Measurements from ENCODE around the gene ST6GALNAC5.

Gene ST6GALNAC5

DNA sequence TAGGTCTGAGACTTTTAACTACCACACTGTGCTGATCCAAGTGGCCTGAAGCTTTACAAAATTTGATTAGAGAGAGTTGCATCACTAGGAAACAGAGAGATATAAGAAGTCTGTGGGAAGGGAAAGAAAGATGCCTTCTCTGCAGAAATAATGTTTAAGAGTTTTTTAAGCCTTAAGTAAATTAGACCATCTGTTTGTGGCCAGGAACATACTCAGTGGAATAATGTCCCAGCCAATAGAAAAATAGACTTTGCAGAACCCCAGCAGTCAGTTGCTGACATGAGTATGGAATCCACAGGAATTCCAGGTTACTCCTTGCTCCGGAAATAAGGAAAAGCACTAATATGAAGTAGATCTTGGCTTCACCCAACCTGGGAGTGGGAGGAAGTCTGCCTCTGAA is 144.8 kb downstream of the ST6GALNAC5 start:
- no peak for DNase-seq (ENCODE audit: low read depth)

DNA sequence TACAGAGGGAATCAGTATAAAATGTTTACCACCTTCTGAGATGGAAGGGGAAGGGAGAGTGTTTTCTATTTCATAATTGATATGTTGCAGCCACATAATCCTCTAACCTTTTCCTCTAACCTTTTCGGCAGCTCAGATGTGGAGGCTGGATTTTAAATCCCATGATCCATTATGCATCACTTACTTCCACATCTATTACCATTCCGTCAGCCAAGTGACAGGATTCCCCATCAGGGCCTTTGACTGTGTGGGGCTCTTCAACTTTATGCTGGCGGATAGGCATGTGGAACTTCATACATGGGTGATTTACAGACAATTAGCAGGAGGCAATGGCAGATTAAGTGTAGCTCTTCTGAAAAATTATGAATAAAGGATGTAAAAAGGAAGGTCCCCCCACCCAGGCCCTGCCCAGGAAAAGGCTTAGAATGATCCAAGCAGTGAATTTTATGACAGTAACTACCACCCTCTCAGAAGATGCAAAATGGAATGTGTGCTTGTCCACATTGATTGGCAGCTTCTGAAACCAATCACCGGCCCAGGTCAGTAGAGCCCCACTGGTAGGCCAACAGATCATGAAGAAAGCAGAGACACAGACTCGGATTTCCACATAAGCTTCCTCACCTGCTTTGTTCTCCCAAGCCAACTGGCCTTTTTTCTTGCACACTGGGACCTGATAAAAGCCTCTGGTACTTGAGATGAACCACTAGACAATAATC is 147.0 kb downstream of the ST6GALNAC5 start:
- DNase-seq (ENCODE audit: low read depth) = no peak

DNA sequence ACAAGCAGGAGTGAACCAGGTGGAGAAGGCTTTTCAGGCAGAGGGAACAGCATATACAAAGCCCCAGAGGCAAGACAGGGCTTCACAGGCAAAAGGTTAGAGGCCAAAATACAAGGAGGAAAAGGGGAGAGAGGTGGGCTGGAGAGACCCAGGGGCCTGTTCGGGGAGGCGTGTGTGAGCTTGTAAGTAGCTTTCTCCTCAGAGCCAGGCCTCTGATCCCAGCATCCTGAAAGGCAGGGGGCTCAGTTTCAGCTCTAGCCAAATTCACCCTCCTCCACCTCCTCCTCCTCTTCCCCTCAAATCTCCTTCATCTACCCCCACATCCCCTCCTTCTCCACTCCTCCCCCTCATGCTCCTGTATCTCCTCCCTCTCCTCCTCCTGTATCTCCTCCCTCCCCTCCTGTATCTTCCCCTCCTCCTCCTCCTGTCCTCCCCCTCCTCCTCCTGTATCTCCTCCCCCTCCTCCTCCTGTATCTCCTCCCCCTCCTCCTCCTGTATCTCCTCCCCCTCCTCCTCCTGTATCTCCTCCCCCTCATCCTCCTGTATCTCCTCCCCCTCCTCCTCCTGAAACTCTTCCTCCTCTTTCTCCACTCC is 148.6 kb downstream of the ST6GALNAC5 start:
- no peak for DNase-seq (ENCODE audit: low read depth)

DNA sequence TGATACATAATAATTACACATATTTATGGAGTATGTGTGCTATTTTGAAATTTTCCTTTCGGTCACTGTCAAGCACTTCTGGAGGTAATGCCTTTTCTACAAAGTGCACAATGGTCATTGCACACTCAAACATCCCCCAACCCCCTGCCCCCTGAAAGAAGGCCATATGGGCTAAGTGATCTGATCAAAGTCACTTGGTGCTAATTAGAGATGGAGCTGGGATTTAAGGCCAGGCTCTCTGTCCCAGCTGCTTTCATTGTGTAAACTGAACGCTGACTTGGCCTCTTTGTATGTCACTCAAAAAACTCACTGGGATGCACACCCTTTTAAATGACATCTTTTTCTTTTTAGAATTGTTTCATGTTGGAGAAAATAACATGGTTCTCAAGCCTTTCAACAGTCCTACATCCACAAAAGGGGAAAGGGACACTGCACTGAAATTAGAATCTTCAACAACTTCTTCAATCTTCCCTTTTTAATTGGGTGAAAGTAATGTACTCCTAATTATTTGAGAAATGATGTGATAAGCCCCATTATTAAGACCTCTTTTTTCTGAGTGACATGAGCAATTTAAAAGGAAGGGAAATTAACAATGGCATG is 149.2 kb downstream of the ST6GALNAC5 start:
- DNase-seq (ENCODE audit: low read depth) = no peak

DNA sequence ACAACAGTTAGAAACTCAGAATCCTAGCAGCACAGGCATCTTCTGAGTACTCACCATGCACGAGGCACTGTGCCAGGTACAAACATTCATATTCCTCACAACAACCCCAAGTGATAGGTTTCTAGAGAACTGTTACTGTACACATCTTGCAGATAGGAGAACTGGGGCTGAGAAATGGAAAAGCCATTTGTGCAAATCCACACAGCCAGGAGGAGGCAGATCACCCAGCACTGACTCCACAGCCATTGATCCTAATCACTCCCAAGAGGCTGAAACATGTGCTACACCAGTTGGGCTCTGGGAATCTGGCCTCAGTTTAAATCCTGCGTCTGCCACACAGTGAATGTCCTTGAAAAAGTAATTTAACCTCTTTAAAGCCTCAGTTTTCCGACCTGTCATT is 151.0 kb downstream of the ST6GALNAC5 start:
- no peak for DNase-seq (ENCODE audit: low read depth)

DNA sequence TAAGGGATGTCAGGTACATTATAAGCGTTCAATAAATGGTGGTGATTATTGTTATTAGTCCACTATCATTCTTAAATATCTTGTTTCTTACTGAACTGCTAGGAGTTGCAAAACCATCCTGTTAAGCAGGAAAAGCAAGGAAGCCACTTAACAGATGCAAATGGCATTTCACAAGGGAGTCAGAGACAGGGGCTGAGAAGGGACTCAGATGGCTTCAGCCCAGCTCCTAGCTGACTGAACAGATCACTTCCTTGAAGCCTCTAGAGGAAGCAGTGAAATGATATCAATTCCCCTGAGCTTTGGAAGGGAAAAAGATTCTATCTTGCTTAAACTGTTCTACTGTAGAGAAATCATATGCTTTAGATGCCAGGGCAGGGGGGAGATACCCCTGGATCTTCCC is 151.5 kb downstream of the ST6GALNAC5 start:
- DNase-seq (ENCODE audit: low read depth) = no peak

DNA sequence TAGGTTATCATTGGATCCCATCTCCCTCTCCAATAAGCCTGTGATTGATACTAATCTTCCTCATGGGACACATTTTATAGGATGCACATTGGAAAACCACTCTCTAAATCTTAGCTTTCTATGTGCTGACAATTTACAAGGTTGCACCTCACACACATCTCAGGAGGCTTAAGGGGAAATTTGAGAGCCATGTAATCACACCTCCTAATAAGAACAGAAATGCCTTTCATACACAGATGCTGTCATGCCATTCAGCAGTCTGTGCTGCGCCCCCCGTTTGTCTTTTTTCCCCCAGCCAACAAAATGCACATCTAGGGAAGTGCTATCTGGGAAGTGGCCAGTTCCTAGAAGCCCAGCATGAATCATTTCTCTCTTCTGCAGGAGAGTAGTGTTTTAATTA is 154.5 kb downstream of the ST6GALNAC5 start:
- DNase-seq (ENCODE audit: low read depth) = no peak

DNA sequence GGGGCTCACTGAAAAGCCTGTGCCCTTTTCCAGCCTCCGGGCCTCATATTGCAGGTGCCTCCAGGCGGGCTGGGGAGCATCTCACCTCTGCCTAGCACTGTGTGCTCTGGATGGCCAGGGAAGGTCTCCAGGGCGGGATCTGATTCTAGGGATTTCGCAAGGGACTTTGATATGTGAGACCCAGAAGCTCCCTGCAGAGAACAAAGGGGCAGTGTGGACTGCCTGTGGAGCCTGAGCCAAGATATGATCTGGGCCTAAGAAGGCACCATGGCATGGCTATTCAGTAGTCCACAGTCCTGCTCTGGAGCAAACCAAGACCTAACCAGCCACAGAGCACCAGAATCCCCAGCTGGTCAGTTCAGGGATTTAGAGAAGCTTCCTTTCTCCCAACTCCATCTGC is 157.2 kb downstream of the ST6GALNAC5 start:
- DNase-seq (ENCODE audit: low read depth) = no peak

DNA sequence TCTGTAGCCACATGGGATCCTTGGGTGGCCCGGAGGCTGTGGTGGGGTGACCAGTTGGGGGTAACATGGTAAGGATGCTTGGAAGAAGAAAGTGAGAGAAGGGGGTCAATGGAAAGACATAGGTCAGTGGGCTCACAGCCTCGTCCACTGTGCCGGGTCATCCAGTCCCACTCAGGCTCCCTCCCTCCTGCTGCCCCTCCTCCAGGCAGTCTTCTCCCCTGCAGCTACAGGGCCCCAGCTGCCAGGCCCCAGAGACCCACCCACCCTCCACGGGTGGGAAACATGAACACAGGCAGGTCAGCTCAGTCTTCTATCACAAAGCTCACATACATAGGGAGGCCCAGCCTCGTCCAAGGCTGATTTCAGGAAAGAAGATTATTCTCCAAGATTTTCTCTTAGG is 158.3 kb downstream of the ST6GALNAC5 start:
- no peak for DNase-seq (ENCODE audit: low read depth)

DNA sequence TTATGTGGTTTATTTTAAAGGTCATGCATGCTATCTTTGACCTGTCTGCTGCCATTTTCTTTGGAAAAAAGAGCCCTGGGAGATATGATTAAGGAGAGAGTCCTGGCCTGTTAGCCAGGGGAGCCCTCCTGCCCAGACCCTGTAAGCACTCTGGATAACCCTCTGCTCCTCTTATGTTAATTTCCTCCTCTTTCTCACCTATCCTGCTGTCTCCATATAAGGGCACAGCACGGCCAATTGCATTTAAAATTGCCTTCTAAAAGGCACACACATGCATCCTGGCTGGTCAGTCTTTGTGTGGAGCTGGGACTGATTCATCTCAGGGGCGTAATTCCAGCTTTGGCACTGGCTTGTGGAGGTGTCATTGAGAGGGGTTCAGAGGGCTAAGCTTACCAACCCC is 158.9 kb downstream of the ST6GALNAC5 start:
- DNase-seq (ENCODE audit: low read depth) = no peak

DNA sequence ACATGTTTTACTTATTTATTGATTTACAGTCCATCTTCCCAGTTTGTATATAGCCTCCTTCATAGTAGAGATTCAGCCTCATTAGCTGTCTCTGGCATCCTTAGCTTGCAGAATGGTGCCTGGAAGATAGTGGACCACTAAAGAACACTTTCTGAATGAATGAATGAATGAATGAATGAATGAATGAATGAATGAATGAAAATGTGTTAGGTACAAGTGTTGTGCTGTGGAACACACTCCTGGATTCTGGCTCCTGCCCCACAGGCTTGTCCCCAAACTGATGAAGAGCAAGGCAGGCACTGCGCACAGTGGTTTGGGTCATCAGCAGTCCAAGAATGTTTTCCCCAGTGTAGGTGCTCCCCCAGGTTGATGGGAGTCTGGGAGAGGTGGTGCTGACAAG is 159.4 kb downstream of the ST6GALNAC5 start:
- DNase-seq (ENCODE audit: low read depth) = no peak

DNA sequence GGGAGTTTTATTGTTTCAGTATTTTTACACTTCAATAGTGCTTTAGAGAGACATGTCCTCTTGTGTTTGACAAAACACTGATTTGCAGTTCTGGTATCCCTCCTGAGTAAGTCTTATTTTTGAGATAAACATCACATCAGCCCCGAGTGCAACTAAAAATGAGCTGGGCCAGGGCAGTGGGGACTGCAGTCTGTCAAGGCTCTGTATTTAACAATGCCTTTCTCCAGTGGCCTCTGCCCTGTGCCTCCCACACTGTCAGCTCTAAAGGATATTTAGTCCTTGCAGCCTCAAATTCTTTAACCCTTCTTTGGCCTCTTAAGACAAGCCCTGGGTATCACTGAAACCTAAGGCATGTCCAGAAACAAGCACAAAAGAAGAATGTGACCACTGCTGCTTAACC is 160.6 kb downstream of the ST6GALNAC5 start:
- no peak for DNase-seq (ENCODE audit: low read depth)

DNA sequence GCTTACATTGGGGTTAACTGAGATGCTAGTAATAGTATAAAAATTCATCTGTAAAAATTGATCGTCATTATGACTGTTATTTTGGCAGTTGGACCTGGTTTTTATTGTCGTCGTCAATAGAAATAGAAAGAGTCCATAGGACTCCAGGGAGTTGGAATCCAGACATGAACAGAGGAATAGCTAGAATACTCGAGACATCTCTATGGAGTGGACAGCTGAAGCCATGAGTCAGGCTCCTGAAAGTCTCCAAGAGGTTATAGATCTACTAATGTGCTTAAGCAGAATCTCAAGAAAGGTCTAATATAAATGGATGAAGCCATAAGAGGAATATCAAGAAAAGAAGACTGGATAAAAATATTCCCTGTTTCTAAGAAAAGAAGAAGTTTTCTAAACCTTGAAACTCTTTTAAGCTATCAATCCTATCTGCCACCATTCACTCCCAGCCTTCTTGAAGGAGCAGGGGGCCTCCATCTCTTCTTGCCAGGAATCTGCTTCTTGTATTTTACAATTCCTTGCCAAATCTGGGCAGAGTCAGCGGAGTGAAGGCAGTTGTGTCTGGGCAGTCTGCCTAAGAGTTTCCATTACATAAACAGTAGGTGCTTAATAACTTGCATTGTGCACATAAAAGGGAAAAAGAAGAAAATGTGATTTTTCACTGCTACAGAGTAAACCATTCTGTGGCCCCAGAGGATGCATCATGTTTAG is 163.3 kb downstream of the ST6GALNAC5 start:
- DNase-seq (ENCODE audit: low read depth) = no peak

DNA sequence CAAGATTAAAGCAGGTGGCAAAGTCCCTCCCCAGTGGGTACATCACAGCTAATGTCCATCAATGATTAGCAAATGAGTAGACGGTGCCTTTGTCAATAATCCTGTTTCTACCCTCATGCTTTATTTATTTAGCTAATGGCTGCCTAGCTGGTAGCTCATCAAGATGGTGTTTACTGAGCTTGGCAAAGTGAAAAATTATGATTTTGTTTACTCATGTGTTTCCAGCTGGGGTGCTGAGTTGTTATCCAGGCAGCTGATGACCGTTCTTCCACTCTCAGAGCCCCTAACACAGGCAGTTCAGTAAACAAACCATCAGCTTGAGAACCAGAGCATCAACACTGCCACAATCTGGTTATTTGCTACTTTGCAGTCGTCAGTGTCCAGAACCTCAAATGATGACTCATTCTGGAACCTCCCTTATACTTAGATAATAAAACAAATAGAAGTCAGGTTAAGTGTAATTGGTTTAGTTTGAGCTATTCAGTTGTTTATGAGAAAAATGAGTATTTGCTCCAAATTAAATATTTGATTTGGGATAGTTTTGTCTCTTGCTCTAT is 163.9 kb downstream of the ST6GALNAC5 start:
- peak; percentile 30 for DNase-seq (ENCODE audit: low read depth)

DNA sequence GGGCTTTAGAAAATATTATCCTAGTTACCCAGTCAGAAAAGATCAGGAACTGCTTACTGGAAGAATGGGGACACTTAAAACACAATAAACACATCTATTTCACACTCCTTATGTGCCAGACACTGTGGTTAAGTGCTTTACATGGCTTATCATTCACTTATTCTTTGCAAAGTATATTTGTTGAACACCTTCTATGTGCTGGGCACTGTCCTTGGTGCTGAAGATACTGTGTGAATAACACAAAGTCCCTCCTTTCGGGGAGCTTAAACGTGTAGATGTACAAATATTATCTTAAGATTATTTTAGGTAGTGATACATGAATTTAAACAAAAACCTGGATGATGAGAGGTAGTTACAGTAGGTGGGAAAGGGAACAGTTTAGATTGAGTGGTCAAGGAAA is 169.3 kb downstream of the ST6GALNAC5 start:
- DNase-seq (ENCODE audit: low read depth) = no peak

DNA sequence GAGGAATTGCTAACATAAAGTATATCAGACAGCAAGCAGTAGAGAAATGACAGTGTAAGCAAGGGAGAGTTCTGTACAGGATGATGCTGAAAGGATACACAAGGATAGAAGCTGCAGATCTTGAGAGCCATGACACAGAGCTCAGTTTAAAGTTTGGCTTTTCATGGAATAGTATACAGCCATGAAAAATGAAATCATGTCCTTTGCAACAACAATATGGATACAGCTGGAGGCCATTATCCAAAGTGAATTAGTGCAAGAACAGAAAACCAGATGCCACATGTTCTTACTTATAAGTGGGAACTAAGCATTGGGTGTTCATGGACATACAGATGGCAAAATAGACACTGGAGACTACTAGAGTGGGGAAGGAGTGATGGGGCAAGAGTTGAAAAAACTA is 169.8 kb downstream of the ST6GALNAC5 start:
- DNase-seq (ENCODE audit: low read depth) = no peak

DNA sequence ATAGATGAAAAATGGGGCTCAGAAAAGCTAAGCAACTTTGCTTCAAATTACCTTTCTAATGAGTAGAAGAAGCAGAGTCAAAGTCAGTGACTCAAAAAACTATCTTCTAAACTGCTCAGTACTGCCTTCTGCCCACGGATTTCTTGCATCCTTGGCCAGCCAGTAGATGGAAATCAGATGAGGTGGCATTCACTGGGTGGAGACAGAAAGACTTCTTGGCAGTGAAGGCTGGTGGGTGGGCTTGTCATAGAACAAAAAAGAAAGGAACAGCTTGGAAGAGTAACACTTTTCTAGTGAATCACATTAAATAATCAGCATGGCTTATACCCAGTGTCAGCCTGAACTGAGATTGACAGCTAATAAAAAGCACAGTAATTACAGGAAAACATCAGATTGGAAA is 170.7 kb downstream of the ST6GALNAC5 start:
- DNase-seq (ENCODE audit: low read depth) = no peak

DNA sequence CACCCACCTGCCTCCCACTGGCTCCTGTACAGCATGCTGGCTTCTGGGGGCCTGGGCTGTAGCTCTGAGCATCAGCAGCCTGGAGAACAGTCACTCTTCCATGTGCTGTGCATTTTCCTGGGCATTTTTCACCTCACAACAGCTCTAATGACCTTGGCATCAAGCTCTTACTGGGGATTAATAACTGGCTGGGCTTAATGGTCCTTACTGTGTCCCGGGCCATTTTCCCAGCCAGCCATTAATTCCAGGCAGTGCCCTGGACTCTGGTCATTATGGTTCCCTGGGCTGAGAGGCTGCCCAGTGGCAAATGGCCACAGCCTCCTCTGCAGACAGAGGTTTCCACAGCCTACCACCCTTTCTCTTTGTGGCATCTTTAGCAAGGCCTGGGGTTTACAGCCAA is 171.8 kb downstream of the ST6GALNAC5 start:
- DNase-seq (ENCODE audit: low read depth) = no peak

DNA sequence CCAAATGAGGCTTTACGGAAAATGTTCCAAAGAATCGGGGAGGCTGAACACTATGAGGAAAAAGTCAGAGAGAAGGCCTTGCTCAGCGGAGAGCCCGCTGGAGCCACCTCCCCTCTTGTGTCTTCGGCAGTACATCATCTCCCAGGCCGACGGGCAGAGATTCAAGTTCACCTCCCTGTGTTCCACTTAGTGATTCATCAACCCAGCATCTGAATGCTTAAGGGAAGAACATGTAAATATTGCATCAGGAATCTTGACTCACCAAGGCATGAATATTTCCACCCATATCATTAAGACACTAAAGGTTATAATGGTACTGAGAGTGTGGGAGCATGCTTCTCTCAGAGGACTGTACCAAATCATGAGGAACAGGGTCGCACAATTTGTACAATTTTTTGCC is 172.5 kb downstream of the ST6GALNAC5 start:
- peak; percentile 93 for DNase-seq (ENCODE audit: low read depth)

DNA sequence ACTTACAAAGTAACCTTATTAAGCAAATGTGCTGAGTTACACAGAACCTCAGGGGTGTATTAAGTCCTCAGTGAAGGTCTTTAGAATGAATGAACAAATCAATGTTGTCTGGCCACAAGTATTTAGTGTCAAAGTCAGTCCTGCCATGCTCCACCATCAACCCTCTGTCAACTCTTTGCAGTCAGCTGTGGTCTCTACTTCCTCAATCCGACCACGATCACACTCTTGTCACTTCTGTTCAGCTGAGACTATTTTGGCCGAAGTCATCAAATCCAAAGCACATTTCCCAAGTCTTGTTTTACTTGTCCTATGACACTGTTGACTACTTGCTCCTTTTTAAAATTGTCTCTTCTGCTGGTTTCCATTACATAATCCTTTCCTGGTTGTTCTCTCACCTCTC is 173.5 kb downstream of the ST6GALNAC5 start:
- DNase-seq (ENCODE audit: low read depth) = no peak

DNA sequence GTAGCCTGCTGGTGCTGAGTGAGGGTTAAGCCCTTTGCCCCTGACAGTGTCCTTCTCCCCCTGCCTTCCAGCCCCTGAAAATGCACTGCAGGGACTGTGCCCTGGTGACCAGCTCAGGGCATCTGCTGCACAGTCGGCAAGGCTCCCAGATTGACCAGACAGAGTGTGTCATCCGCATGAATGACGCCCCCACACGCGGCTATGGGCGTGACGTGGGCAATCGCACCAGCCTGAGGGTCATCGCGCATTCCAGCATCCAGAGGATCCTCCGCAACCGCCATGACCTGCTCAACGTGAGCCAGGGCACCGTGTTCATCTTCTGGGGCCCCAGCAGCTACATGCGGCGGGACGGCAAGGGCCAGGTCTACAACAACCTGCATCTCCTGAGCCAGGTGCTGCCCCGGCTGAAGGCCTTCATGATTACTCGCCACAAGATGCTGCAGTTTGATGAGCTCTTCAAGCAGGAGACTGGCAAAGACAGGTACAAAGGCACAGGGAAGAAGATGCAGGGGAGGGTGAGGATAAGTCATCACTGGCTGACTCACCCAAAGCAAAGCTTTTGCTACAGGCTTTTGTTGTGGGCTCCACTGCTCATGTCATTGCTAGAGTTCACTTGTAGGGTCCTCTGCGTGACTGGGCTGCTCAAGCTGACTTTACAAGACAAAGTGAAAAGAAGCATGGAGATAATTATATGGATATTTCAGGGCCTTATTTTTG is 177.0 kb downstream of the ST6GALNAC5 start:
- no peak for DNase-seq (ENCODE audit: low read depth)

DNA sequence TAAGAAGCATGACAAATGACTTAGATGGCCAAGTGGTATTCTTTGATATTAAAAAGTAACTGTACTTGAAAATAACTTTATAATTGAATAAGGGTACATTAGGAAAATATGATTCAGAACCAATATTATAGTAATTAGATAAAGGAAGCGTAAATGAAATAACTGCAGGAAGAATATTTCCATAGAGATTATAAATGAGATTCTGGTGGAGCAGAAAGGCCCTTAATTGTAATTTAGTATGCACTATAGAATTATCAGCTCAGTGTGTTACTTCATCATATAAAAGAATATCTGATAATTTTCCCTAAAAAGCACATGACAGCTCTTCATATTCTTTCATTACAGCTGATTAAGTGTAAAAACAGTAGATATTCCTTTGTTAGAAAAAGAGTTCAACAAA is 180.3 kb downstream of the ST6GALNAC5 start:
- DNase-seq (ENCODE audit: low read depth) = no peak

Data from non-pigmented ciliary epithelial cell (primary cell).